ENCODE measurements around the gene FALEC.

DNA sequence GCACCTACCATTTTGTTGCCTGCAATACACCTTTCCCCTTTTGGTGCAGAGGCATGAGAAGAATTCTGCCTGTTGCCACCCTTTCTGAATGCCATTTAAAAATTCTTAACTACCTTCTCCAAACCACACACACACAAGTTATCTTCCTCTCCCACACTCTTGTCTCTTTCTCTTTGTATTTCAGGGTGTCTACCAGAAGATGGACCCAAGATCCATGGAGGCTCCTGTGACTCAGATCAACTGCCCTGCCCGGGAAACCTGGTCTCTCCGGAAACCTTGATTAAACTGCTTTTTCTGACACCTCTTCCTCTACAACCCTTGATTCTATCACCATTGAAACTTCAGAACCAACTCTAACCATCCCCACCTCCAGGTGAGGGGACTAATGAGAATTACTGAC is 30.7 kb upstream of the FALEC start:
- TF ChIP-seq POLR2A (IDR thresholded peaks at IDR 0.05; ENCODE audit: extremely low read depth, insufficient read length) (no peak), MYC (IDR thresholded peaks at IDR 0.05; ENCODE audit: low read depth, low read length) (no peak)
- TF ChIP-seq, protein P1, sequence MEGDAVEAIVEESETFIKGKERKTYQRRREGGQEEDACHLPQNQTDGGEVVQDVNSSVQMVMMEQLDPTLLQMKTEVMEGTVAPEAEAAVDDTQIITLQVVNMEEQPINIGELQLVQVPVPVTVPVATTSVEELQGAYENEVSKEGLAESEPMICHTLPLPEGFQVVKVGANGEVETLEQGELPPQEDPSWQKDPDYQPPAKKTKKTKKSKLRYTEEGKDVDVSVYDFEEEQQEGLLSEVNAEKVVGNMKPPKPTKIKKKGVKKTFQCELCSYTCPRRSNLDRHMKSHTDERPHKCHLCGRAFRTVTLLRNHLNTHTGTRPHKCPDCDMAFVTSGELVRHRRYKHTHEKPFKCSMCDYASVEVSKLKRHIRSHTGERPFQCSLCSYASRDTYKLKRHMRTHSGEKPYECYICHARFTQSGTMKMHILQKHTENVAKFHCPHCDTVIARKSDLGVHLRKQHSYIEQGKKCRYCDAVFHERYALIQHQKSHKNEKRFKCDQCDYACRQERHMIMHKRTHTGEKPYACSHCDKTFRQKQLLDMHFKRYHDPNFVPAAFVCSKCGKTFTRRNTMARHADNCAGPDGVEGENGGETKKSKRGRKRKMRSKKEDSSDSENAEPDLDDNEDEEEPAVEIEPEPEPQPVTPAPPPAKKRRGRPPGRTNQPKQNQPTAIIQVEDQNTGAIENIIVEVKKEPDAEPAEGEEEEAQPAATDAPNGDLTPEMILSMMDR (IDR thresholded peaks at IDR 0.05; ENCODE audit: low read depth, low read length): no peak
- TF ChIP-seq, protein P2, sequence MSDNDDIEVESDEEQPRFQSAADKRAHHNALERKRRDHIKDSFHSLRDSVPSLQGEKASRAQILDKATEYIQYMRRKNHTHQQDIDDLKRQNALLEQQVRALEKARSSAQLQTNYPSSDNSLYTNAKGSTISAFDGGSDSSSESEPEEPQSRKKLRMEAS (IDR thresholded peaks at IDR 0.05; ENCODE audit: low read depth, low read length): no peak

Measured in NB4 (cell line).